ENCODE data around the gene DNAH2.

The DNAH2 gene

DNA sequence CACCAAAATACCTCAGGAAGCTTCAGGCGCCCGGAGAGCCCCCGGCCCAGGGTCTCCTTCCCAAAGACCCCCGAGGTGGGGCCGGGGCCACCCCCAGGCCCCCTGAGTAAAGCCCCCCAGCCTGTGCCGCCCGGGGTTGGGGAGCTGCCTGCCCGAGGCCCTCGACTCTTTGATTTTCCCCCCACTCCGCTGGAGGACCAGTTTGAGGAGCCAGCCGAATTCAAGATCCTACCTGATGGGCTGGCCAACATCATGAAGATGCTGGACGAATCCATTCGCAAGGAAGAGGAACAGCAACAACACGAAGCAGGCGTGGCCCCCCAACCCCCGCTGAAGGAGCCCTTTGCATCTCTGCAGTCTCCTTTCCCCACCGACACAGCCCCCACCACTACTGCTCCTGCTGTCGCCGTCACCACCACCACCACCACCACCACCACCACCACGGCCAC is 130.6 kb downstream of the DNAH2 start:
- no peak for TF ChIP-seq ELF4 (IDR thresholded peaks at IDR 0.05)
- TF ChIP-seq SUZ12 (IDR thresholded peaks at IDR 0.05), result no peak
- TF ChIP-seq FOXK2 (IDR thresholded peaks at IDR 0.05), result no peak
- TF ChIP-seq L3MBTL2 (conservative IDR thresholded peaks at IDR 0.05), result no peak
- TF ChIP-seq CTBP1 (IDR thresholded peaks at IDR 0.05; ENCODE audit: borderline replicate concordance), result no peak
- TF ChIP-seq, protein P1, sequence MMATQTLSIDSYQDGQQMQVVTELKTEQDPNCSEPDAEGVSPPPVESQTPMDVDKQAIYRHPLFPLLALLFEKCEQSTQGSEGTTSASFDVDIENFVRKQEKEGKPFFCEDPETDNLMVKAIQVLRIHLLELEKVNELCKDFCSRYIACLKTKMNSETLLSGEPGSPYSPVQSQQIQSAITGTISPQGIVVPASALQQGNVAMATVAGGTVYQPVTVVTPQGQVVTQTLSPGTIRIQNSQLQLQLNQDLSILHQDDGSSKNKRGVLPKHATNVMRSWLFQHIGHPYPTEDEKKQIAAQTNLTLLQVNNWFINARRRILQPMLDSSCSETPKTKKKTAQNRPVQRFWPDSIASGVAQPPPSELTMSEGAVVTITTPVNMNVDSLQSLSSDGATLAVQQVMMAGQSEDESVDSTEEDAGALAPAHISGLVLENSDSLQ (IDR thresholded peaks at IDR 0.05), result no peak
- no peak for TF ChIP-seq NFRKB (IDR thresholded peaks at IDR 0.05)
- no peak for TF ChIP-seq SP1 (IDR thresholded peaks at IDR 0.05)
- TF ChIP-seq LEF1 (IDR thresholded peaks at IDR 0.05; ENCODE audit: borderline replicate concordance), result no peak
- no peak for TF ChIP-seq ZNF384 (IDR thresholded peaks at IDR 0.05)
- no peak for TF ChIP-seq TARDBP (IDR thresholded peaks at IDR 0.05)
- TF ChIP-seq FOXM1 (IDR thresholded peaks at IDR 0.05; ENCODE audit: borderline replicate concordance), result no peak
- no peak for TF ChIP-seq ARNT (IDR thresholded peaks at IDR 0.05)
- ChIA-PET CTCF (interaction anchor here (0.6 kb wide), 1 partner anchor 170 kb away, joined by 4 read pairs; no protein-coding TSS in a partner anchor), POLR2A (no interaction called here)
- DNase-seq (ENCODE audit: extremely low spot score), result no peak

DNA sequence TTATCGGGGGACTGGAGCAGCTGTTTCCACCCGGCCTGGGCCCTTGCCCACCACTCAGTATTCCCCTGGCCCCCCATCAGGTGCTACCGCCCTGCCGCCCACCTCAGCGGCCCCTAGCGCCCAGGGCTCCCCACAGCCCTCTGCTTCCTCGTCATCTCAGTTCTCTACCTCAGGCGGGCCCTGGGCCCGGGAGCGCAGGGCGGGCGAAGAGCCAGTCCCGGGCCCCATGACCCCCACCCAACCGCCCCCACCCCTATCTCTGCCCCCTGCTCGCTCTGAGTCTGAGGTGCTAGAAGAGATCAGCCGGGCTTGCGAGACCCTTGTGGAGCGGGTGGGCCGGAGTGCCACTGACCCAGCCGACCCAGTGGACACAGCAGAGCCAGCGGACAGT is 131.2 kb downstream of the DNAH2 start:
- POLR2A ChIA-PET, result no interaction called here

DNA sequence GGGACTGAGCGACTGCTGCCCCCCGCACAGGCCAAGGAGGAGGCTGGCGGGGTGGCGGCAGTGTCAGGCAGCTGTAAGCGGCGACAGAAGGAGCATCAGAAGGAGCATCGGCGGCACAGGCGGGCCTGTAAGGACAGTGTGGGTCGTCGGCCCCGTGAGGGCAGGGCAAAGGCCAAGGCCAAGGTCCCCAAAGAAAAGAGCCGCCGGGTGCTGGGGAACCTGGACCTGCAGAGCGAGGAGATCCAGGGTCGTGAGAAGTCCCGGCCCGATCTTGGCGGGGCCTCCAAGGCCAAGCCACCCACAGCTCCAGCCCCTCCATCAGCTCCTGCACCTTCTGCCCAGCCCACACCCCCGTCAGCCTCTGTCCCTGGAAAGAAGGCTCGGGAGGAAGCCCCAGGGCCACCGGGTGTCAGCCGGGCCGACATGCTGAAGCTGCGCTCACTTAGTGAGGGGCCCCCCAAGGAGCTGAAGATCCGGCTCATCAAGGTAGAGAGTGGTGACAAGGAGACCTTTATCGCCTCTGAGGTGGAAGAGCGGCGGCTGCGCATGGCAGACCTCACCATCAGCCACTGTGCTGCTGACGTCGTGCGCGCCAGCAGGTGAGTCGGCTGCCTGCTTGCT is 131.7 kb downstream of the DNAH2 start:
- ChIA-PET POLR2A (no interaction called here), CTCF (no interaction called here)
- DNase-seq (ENCODE audit: extremely low spot score), result no peak
- TF ChIP-seq, protein P1 (IDR thresholded peaks at IDR 0.05), result no peak
- no peak for TF ChIP-seq NFRKB (IDR thresholded peaks at IDR 0.05)
- no peak for TF ChIP-seq SUZ12 (IDR thresholded peaks at IDR 0.05)
- TF ChIP-seq LEF1 (IDR thresholded peaks at IDR 0.05; ENCODE audit: borderline replicate concordance), result no peak
- TF ChIP-seq HDGF (IDR thresholded peaks at IDR 0.05; ENCODE audit: borderline replicate concordance), result no peak
- no peak for TF ChIP-seq FOXM1 (IDR thresholded peaks at IDR 0.05; ENCODE audit: borderline replicate concordance)
- no peak for TF ChIP-seq FOXA1 (IDR thresholded peaks at IDR 0.05)
- no peak for TF ChIP-seq FOXK2 (IDR thresholded peaks at IDR 0.05)
- no peak for TF ChIP-seq ZNF384 (IDR thresholded peaks at IDR 0.05)
- TF ChIP-seq ARNT (IDR thresholded peaks at IDR 0.05), result no peak
- TF ChIP-seq CTBP1 (IDR thresholded peaks at IDR 0.05; ENCODE audit: borderline replicate concordance), result no peak
- no peak for TF ChIP-seq SP1 (IDR thresholded peaks at IDR 0.05)
- no peak for TF ChIP-seq BHLHE40 (IDR thresholded peaks at IDR 0.05; ENCODE audit: borderline replicate concordance)
- TF ChIP-seq TARDBP (IDR thresholded peaks at IDR 0.05), result no peak
- TF ChIP-seq ELF4 (IDR thresholded peaks at IDR 0.05), result no peak
- no peak for TF ChIP-seq L3MBTL2 (conservative IDR thresholded peaks at IDR 0.05)

More for the DNA sequence above, 131.2 kb downstream of the DNAH2 start:
- TF ChIP-seq ELF4 (IDR thresholded peaks at IDR 0.05), result no peak
- TF ChIP-seq ZNF384 (IDR thresholded peaks at IDR 0.05), result no peak
- no peak for TF ChIP-seq TARDBP (IDR thresholded peaks at IDR 0.05)
- TF ChIP-seq FOXA1 (IDR thresholded peaks at IDR 0.05), result no peak
- no peak for TF ChIP-seq BHLHE40 (IDR thresholded peaks at IDR 0.05; ENCODE audit: borderline replicate concordance)
- no peak for TF ChIP-seq SUZ12 (IDR thresholded peaks at IDR 0.05)
- no peak for TF ChIP-seq LEF1 (IDR thresholded peaks at IDR 0.05; ENCODE audit: borderline replicate concordance)
- CTCF ChIA-PET, result no interaction called here
- DNase-seq (ENCODE audit: extremely low spot score), result no peak

DNA sequence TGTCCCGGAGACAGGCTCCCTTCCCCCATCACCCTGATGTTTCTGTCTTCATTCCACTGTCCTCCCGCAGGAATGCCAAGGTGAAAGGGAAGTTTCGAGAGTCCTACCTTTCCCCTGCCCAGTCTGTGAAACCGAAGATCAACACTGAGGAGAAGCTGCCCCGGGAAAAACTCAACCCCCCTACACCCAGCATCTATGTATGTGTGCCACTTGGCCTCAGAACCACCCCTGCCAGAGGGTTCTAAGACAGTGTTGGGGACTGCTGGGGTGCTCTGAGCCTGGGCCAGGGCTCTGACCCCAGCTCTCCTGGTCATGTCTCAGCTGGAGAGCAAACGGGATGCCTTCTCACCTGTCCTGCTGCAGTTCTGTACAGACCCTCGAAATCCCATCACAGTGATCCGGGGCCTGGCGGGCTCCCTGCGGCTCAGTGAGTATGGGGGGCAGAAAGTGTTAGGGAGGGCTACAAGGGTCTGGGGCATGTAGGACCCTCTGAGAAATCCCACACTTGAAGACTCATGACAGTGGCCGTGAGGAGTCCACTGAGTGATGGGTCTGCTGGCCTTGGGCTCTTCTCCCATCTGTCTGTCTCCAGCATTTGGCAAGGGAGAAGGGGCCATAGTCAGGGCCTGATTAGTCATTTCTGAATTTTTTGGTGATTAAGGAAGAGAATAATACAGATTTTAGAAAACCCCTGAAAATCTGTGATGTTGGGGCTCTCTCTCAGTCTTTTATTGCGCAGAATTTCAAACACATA is 132.4 kb downstream of the DNAH2 start:
- ChIA-PET CTCF (interaction anchor here (0.8 to 1.5 kb wide), 2 partner anchors 15 to 106 kb away, joined by 4 to 5 read pairs; no protein-coding TSS in a partner anchor), POLR2A (interaction anchor here (1.3 to 1.5 kb wide), 2 partner anchors 15 to 163 kb away, joined by 5 read pairs; partner anchors contain the start of gene TP53)
- no peak for TF ChIP-seq NFRKB (IDR thresholded peaks at IDR 0.05)
- TF ChIP-seq CTBP1 (IDR thresholded peaks at IDR 0.05; ENCODE audit: borderline replicate concordance), result no peak
- no peak for TF ChIP-seq TARDBP (IDR thresholded peaks at IDR 0.05)
- no peak for TF ChIP-seq FOXA1 (IDR thresholded peaks at IDR 0.05)
- TF ChIP-seq ZNF384 (IDR thresholded peaks at IDR 0.05), result no peak
- TF ChIP-seq FOXK2 (IDR thresholded peaks at IDR 0.05), result no peak
- TF ChIP-seq SUZ12 (IDR thresholded peaks at IDR 0.05), result no peak
- TF ChIP-seq, protein P1 (IDR thresholded peaks at IDR 0.05), result no peak
- TF ChIP-seq HDGF (IDR thresholded peaks at IDR 0.05; ENCODE audit: borderline replicate concordance), result no peak
- no peak for TF ChIP-seq LEF1 (IDR thresholded peaks at IDR 0.05; ENCODE audit: borderline replicate concordance)
- no peak for TF ChIP-seq ARNT (IDR thresholded peaks at IDR 0.05)
- no peak for TF ChIP-seq FOXM1 (IDR thresholded peaks at IDR 0.05; ENCODE audit: borderline replicate concordance)
- TF ChIP-seq BHLHE40 (IDR thresholded peaks at IDR 0.05; ENCODE audit: borderline replicate concordance), result no peak
- TF ChIP-seq ELF4 (IDR thresholded peaks at IDR 0.05), result no peak
- TF ChIP-seq SP1 (IDR thresholded peaks at IDR 0.05), result no peak
- no peak for TF ChIP-seq L3MBTL2 (conservative IDR thresholded peaks at IDR 0.05)
- DNase-seq (ENCODE audit: extremely low spot score), result no peak

DNA sequence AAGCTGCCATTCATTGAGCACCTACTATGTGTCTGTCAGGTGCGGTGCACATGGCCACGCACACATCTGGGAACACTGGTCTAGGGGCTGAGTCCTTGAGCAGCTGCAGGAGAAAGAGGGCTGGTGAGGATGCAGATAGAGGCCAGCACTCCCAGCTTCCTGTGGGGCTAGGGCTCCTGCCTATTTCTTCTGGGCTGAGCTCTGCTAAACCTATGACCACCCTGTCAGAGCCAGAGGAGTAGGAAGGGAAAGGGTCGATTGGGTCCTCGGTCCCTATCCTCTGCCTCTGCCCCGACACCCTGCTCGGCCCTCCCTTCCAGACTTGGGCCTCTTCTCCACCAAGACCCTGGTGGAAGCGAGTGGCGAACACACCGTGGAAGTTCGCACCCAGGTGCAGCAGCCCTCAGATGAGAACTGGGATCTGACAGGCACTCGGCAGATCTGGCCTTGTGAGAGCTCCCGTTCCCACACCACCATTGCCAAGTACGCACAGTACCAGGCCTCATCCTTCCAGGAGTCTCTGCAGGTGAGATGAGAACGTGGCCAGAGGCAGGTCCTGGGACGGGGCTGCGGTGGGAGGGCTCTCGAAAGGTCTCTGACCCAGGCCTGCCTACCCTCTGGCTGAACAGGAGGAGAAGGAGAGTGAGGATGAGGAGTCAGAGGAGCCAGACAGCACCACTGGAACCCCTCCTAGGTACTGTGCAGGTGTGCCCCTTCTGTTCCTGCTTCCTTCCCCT is 133.3 kb downstream of the DNAH2 start:
- POLR2A ChIA-PET, result interaction anchor here (1.3 to 1.5 kb wide), 2 partner anchors 16 to 164 kb away, joined by 5 read pairs; partner anchors contain the start of gene TP53
- CTCF ChIA-PET, result interaction anchor here (0.6 to 1.5 kb wide), 4 partner anchors 16 to 107 kb away, joined by 3 to 5 read pairs (median 4); no protein-coding TSS in a partner anchor
- no peak for DNase-seq (ENCODE audit: extremely low spot score)
- TF ChIP-seq, protein P1 (IDR thresholded peaks at IDR 0.05), result no peak
- TF ChIP-seq BHLHE40 (IDR thresholded peaks at IDR 0.05; ENCODE audit: borderline replicate concordance) (no peak), NFRKB (IDR thresholded peaks at IDR 0.05) (no peak), ARNT (IDR thresholded peaks at IDR 0.05) (no peak), ELF4 (IDR thresholded peaks at IDR 0.05) (no peak), FOXK2 (IDR thresholded peaks at IDR 0.05) (no peak), HDGF (IDR thresholded peaks at IDR 0.05; ENCODE audit: borderline replicate concordance) (no peak), L3MBTL2 (conservative IDR thresholded peaks at IDR 0.05) (no peak), SP1 (IDR thresholded peaks at IDR 0.05) (no peak), SUZ12 (IDR thresholded peaks at IDR 0.05) (no peak), CTBP1 (IDR thresholded peaks at IDR 0.05; ENCODE audit: borderline replicate concordance) (no peak), FOXM1 (IDR thresholded peaks at IDR 0.05; ENCODE audit: borderline replicate concordance) (no peak), LEF1 (IDR thresholded peaks at IDR 0.05; ENCODE audit: borderline replicate concordance) (no peak), TARDBP (IDR thresholded peaks at IDR 0.05) (no peak), ZNF384 (IDR thresholded peaks at IDR 0.05) (no peak)

Measured in HEK293T (cell line).